GM19328 (cell line): ENCODE results near the gene OPHN1.

Source experiments
- ATAC-seq: cut with Tn5 transposase; IDR thresholded peaks from one replicate; pipeline ENCODE4 v1.9.1; 2021; ENCODE audit warnings: mild to moderate bottlenecking, moderate library complexity; ENCODE audit not compliant: unreplicated experiment

The OPHN1 gene, protein sequence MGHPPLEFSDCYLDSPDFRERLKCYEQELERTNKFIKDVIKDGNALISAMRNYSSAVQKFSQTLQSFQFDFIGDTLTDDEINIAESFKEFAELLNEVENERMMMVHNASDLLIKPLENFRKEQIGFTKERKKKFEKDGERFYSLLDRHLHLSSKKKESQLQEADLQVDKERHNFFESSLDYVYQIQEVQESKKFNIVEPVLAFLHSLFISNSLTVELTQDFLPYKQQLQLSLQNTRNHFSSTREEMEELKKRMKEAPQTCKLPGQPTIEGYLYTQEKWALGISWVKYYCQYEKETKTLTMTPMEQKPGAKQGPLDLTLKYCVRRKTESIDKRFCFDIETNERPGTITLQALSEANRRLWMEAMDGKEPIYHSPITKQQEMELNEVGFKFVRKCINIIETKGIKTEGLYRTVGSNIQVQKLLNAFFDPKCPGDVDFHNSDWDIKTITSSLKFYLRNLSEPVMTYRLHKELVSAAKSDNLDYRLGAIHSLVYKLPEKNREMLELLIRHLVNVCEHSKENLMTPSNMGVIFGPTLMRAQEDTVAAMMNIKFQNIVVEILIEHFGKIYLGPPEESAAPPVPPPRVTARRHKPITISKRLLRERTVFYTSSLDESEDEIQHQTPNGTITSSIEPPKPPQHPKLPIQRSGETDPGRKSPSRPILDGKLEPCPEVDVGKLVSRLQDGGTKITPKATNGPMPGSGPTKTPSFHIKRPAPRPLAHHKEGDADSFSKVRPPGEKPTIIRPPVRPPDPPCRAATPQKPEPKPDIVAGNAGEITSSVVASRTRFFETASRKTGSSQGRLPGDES

DNA sequence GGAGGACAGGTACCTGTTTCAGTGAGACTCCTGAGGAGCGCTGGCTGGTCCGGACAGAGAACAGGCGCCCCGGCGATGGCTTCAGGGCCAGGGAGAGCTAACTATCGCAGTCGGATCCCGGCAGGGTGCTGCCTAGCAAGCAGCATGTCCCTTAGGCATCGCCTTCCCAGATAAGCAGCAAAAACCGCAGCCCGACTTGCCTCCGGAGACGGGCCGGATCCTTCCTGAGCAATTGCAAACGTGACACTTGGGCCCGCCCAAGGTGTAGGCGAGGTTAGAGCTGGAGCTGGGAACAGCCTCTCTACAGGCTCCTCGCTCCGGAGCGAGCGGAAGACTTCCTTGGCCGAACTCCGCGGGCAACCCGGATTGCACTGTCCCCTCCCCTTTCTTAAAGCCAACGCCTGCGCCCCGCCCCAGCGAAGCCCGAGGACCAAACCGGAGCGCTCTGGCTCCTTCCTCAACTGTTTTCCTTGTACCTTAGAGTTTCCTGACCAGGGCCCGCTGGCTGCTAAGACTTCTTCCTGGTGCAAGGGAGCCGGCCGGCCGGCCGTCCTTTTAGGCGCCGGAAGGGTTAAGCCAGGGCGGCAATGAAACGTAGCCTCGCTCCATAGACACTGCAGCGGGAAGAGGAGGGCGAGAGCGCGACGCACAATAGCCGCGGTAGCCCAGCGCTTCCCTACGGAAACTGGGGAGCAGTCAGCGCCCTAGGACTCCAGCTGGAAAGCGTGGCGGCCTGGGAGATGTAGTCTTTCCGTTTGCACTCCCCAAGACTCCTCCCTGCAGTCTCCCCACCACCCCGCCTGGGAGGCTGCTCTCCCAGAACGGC, at the start of gene OPHN1:
Gene OPHN1, minus strand, starts transcription at position 341 of the 826 bp plus-strand sequence. CDS start 475 bp downstream, outside the sequence.
- no peak for ATAC-seq

DNA sequence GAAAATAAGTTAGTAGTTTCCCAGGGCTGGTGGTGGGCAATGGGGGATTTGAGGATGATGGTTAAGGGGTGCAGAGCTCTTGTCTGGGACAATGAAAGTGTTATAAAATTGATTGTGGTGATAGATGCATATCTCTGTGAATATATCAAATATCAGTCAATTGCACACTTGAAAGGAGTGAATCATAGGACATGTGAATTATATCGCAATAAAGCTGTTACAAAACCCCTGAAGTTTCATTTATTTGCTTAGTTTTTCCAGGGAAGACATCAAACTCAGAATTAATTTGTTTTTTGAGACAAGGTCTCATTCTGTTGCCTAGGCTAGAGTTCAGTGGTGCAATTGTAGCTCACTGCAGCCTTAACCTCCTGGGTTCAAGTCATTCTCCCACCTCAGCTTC, 47.7 kb upstream of the OPHN1 start:
- ATAC-seq: no peak

DNA sequence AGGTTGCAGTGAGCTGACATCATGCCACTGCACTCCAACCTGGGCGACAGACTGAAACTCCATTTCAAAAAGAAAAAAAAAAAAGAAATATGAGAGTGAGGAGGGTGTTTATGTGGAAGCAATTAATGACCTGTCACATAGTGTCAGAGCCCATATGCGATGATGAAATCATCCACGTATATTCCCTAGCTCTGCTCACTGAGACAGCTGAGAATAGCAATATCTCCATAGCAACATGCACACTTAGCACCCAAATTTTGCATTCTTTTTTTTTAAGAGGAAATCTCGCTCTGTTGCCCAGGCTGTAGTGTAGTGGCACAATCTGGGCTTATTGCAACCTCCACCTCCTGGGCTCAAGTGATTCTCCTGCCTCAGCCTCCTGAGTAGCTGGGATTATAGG, 31.5 kb upstream of the OPHN1 start:
- no peak for ATAC-seq

DNA sequence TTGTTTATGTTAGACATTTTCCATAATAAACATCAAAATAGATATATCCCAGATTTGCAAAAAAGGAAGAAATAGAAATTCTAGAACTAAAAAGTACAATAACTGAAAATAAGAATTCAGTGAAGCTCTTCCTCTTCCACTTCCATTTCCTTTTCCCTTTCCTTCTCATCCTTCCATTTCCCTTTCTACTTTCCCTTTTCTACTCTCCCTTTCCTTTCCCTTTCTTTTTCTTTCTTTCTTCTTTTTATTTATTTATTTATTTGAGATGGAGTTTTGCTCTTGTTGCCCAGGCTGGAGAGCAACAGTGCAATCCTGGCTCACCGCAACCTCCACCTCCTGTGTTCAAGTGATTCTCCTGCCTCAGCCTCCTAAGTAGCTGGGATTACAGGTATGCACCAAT, 30.6 kb upstream of the OPHN1 start:
- ATAC-seq: no peak

DNA sequence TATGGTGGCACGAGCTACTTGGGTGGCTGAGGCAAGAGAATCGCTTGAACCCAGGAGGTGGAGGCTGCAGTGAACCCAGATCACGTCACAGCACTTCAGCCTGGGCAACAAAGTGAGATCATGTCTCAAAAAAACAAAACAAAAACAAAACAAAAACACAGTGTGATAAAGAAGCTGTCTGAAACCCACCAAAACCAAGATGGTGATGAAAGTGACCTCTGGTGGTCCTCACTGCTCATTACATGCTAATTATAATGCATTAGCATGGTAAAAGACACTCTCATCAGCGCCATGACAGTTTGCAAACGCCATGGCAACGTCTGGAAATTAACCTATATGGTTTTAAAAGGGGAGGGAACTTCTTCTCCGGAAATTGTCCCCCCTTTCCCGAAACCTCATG, 29.4 kb upstream of the OPHN1 start:
- ATAC-seq: peak; percentile 49

DNA sequence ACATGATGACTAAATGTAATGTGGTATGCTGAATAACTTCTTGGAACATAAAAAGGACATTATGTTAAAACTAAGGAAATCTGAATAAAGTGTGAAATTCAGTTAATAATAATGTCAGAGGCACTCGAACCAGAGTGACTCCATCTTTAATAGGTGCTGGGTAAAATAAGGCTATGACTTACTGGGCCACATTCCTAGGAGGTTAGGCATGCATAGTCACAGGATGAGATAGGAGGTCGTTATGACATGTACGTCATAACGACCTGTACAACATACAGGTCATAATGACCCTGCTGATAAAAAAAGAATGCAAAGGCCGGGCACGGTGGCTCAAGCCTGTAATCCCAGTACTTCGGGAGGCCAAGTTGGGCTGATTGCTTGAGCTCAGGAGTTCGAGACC, 28.9 kb upstream of the OPHN1 start:
- ATAC-seq: no peak

DNA sequence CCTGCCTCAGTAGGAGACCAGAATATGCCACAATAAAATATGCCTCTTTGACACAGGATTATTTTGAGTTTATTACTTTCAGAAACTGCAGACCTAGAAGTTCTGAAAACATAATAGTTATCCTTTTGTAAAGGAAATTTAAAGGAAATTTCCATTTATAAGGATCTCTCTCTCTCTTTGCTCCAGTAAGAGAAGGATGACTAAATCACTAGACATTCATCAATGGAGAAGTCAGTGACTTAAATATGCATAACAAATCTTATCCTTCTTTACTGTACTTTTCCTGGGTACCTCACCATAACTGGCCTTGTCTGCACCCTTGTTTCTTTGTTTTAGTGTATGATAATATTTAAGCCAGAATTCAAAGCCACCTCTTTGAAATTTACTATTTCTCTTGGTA, 28.3 kb upstream of the OPHN1 start:
- no peak for ATAC-seq

DNA sequence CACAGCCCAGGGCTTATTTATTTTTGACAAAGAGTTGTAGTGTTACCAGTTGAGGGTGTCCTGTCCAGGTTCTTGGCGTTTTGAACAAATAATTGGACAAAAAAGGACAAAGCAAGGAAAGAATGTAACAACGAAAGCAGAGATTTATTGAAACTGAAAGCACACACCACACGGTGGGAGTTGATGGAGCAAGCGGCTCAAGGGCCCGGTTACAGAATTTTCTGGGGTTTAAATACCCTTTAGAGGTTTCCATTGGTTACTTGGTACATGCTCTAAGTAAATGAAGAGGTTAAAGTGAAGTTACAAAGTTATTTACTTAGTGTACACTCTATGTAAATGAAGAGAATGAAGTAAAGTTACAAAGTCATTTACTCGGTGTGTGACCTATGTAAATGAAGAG, 27.8 kb upstream of the OPHN1 start:
- no peak for ATAC-seq

DNA sequence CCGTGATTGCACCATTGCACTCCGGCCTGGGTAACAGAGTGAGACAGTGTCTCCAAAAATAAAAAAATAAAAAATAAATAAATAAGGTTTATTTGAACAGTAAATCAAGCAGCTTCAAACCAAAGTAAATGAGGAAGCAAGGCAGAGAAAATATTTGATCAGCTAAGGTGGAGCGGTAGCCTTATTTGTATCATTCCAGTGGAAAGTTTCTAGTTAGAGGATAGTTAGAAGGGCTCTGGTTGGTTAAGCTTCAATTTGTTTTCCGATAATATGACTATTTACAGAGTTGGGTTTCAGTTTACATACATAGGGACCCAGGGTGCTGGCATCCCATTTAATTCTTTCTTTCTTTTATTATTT, 21.8 kb upstream of the OPHN1 start:
- ATAC-seq: no peak

DNA sequence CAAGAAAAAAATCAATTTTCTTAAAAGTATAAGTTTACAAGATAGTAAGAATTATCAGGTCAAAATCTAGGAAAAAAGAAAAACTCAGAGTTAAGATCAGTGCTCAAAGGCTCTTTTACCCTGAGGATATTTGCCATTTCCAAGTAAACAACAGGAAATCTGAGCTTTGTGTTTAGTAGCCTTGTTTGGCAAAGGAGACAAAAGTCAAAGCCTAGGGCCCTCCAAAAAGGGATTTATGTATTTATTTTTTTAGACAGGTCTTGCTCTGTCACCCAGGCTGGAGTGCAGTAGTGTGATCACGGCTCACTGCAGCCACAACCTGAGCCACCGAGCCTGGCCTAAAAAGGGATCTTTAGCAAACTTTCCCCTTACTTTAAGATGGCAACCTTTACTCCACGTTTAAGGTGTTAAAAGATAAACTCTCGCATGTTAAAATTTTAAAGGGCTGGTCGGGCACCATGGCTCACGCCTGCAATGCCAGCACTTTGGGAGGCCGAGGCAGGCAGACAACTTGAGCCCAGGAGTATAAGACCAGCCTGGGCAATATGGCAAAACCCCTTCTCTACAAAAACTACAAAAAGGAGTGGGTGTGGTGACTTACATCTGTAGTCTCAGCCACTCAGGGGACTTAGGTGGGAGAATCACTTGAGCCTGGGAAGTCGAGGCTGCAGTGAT, 21.3 kb upstream of the OPHN1 start:
- ATAC-seq: no peak

DNA sequence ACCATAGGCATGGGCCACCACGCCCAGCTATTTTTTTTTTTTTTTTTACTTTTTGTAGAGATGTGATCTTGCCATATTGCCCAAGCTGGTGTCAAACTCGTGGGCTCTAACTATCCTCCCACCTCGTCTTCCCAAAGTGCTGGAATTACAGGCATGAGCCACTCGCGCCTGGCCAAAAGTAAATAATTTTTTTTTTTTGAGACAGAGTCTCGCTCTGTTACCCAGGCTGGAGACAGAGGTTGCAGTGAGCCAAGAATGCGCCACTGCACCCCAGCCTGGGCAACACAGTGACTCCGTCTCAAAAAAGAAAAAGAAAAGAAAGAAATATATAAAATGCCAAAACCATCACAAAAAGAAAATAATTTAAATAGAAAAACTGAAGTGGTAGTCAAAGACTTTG, 18.4 kb upstream of the OPHN1 start:
- ATAC-seq: no peak

DNA sequence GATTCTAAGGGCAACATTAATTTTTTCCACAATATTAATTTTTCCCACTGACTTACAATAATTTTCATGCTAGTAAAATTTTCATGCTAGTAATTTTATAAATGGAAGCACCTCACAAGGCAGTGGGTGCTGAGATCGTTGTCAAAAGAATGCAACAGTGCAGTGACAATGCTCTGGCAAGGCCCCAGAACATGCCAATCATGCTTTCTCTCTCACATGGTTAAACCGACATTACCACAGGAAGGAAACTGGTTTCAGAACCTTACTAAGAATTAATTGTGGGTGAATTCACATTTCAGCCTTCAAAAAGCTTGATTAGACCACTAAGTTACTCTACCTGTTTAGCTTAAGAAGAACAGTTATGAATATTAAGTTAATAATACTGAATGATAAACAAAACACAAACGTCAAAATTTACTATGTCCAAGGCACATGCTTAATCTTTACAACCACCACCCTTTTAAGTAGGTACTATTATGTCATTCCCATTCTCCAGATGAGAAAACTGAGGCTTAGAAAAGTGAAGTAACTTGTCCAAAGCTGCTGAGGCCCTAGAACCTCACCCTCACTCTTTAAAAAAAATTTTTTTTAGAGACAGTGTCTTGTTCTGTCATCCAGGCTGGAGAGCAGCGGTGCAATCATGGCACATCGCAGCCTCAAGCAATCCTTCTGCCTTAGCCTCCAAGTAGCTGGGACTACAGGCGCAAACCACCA, 10.0 kb upstream of the OPHN1 start:
- no peak for ATAC-seq

DNA sequence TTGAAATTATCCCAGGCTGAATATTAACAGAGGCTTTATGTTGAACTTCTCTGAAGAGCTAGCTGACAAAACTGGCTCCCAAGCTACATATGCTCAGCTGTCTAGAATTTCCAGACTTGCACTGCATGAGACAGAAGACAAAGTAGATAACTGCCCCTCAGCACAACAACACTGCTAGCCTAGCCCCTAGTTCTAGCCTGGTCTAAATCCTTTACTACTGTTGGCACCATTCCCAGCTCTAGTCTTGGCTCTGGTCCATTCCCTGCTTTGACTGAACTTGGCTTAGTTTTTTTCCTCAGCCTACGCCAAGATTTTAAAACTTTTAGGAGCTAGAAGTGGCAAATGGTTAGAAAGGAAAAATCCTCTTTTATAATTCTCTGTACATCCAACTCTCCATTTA, 7.6 kb upstream of the OPHN1 start:
- ATAC-seq: no peak

DNA sequence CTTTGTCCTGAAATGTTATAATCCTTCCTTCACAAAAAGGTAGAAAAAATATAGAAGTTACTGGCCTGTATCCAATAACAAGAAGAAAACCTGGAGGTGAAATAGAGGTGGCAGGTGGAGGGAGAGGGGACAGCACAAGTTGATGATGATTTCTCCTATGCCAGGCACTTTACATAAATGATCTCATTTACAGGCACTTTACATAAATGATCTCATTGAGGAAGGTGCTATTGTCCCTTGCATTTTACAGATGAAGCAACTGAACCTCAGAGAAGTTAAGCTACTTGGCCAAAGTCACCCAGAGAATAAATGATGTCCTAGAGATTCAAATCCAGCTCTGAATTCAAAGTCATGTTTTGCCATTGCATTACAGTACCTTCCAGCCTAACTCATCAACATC, 7.1 kb upstream of the OPHN1 start:
- no peak for ATAC-seq

DNA sequence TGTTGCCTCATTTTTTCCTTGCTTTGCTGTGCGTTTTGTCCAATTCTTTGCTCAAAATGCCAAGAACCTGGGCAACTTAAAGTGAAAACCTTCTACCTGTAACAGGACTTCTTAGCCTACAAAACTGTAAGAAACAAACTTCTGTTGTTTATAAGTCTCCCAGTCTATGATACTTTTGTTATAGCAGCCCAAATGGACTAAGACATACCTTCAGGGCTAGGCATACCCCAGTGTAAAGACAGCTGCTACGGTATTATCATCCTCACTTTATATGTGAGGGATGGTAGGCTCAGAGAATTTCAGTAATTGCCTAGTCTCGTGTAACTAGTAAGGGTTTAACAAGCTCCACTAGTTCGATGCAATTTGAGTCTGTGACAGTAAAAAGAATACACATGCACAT, 6.0 kb upstream of the OPHN1 start:
- ATAC-seq: no peak

DNA sequence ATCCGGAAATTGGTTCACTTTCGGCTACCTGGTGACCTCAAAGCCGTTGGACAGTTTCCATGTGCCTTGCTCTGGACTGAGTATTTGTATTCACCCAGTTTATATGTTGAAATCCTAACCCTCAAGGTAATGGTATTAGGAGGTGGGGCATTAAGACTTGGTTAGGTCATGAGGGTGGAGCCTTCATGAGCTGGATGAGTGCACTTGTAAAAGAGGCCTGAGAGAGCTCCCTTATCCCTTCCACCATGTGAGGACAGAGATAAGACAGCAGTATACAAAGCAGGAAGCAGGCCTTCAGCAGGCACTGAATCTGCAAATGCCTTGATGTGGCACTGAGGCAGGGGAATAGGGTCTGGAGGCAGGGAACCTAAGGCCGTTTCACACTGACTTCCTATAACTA, 5.3 kb upstream of the OPHN1 start:
- ATAC-seq: no peak

DNA sequence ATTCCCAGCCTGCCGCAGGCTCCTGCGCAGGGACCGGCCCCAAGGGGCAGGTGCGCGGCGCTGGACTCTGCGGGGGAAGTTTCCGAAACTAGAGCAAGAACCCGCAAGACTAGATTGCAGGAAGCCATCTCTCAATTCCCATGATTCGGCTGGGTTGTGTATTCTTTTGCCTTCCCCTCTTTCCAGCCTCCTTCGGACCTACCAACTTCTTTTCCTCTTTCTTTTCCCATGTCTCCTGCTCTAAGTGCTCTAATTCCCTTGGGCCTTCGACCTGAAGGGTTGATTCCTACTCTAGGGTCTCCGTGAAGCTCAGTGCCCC, 645 bp upstream of the OPHN1 start:
- no peak for ATAC-seq

DNA sequence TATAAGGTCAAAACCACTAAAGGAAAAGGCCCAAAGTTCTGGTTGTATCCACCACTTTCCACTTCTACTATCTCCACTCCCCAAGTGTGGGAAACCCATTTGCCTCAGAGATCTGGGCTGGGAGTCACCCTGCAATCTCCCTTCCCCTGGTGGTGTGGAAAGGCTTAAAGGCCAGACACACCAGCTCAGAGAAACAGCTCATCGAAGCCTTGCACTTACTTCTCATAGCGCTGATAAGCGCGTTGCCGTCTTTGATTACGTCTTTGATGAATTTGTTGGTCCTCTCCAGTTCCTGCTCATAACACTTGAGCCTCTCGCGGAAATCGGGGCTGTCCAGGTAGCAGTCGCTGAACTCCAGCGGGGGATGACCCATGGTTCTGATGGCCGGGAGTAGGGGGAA, 647 bp downstream of the OPHN1 start:
- ATAC-seq: no peak

DNA sequence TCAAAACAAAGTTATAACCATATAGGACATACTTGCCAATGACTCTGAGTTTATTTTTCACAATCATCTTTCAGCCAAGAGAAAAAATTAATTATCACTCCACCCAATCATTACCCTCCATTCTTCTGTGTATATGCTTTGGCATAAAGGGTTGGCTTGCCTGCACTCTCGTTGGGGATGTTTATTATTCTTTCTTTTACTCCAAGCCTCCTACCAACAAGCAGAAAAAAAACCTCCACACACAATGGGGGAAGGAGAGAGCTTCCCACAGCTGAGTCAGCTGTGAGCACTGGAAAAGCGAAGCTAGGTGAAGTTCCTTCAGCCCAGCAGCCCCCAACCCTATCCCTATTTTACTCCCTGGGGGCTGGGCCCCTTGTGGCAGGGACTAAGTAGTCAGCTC, 1.5 kb downstream of the OPHN1 start:
- ATAC-seq: no peak

DNA sequence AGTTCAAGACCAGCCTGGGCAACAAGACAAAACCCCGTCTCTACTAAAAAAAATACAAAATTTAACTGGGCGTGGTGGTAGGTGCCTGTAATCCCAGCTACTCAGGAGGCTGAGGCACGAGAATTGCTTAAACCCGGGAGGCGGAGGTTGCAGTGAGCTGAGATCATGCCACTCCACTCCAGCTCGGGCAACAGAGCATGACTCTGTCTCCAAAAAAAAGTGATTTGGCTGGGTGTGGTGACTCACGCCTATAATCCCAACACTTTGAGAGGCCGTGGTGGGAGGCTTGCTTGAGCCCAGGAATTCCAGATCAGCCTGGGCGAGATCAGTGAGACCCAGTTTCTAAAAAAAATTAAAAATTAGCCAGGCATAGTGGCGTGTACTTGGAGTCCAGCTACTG, 4.1 kb downstream of the OPHN1 start:
- ATAC-seq: no peak

DNA sequence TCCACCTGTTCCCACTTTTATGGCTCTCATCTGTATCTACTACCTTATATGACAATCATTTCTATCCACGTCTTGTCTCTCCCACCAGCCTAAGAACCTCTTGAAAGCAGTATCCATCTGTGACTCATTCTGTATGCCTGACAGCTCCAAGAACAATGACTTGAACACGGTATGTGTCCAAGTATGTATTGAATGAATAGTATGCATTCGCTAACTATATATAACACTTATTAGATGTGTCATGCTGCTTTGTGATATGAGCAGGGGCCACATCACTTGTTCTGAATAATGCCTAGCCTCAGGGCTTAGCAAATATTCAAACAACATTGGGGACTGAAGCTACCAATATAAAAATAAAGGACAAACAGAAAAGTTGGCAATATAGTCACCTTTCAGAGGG, 4.9 kb downstream of the OPHN1 start:
- ATAC-seq: no peak
